ENCODE measurements around the gene OR5AC2.

GRCh38 chr3:98068824-98069223, 18.1 kb upstream of the OR5AC2 start:
- TF ChIP-seq POLR2A (IDR thresholded peaks at IDR 0.05), result no peak
- no peak for TF ChIP-seq POLR2AphosphoS5 (IDR thresholded peaks at IDR 0.05)

Data from gastroesophageal sphincter (tissue), 2 donors.